HCT116 (cell line): ENCODE measurements around the gene HAT1. TPM values are rescaled to one million over a fixed set of nuclear protein-coding genes. Genes with fewer than 3 reads are reported as not detected.

Source experiments
- ATAC-seq: fragments of 200-7000 bp; cut with Tn5 transposase; 2 replicates; pipeline ENCODE4 v1.9.1; 2020; ENCODE audit warnings: mild to moderate bottlenecking, moderate library complexity
- BruUV-seq: library from RNA; stranded (reverse); fragments of 400-500 nt; replicated peaks from 2 replicates; lab custom pipeline; 2021; lab: Mats Ljungman, UMichigan
- CTCF ChIA-PET: fragments of 300-600 bp; sonication (Branson Sonifier 250); formaldehyde crosslinking; loops from one replicate; lab custom pipeline; 2021; ENCODE audit warnings: antibody characterized with exemption; lab: Charles Lee
- POLR2A ChIA-PET: fragments of 300-600, 350-600 bp; sonication (Branson Sonifier 250); formaldehyde crosslinking; loops from one replicate; lab custom pipeline; 2021; ENCODE audit warnings: antibody characterized with exemption; lab: Charles Lee
- RAD21 ChIA-PET, 2 experiments: fragments of 300-600 bp; sonication (Branson Sonifier 250); formaldehyde crosslinking; loops; one replicate each; lab custom pipeline; 2023; ENCODE audit warnings: low total read pairs in 2 of 2; ENCODE audit not compliant: uncharacterized antibody in 2 of 2, unreplicated experiment in 2 of 2, low non-redundant PET in 1 of 2; lab: Charles Lee
- DNase-seq: peaks from one replicate; pipeline ENCODE4 v3.0.0-alpha.2; 2010; ENCODE audit warnings: low read depth, low spot score
- H2AFZ ChIP-seq: fragments of 200-600 bp; shearing (Covaris generic), sonication (generic); 2 replicates; pipeline ENCODE4 v1.6.1; 2017; ENCODE audit warnings: low read depth, mixed run types, mixed read lengths, antibody characterized with exemption, low read length; ENCODE audit not compliant: poor library complexity, severe bottlenecking
- H3K27ac ChIP-seq: 2 replicates; pipeline ENCODE4 v1.5.1; 2012; ENCODE audit warnings: low read depth, low read length
- H3K27me3 ChIP-seq: fragments of 200-600 bp; sonication (generic); 2 replicates; pipeline ENCODE4 v1.6.1; 2016; ENCODE audit warnings: mixed run types, low read length, mixed read lengths; ENCODE audit not compliant: insufficient read depth
- H3K36me3 ChIP-seq, 2 experiments: fragments of 200-500 bp in 1 of 2; fragments of 200-600 bp in 1 of 2; sonication (Bioruptor generic) in 1 of 2; sonication (generic) in 1 of 2; 2 replicates each; pipeline versions ENCODE4 v1.5.1 to v1.6.1; 2014 to 2016; ENCODE audit warnings: low read length in 2 of 2, inconsistent platforms in 1 of 2, mixed read lengths in 1 of 2, mixed run types in 1 of 2; ENCODE audit not compliant: insufficient read depth in 2 of 2, control insufficient read depth in 1 of 2
- H3K4me1 ChIP-seq, 2 experiments: fragments of 200-600 bp in 1 of 2; sonication (generic) in 1 of 2; 2 replicates each; pipeline versions ENCODE4 v1.5.1 to v1.6.1; 2012 to 2017; ENCODE audit warnings: low read length in 2 of 2, inconsistent platforms in 1 of 2, mild to moderate bottlenecking in 1 of 2, mixed read lengths in 1 of 2, mixed run types in 1 of 2, moderate library complexity in 1 of 2; ENCODE audit not compliant: insufficient read depth in 2 of 2, control insufficient read depth in 1 of 2
- H3K4me2 ChIP-seq: fragments of 200-600 bp; sonication (generic); 2 replicates; pipeline ENCODE4 v1.6.1; 2017; ENCODE audit warnings: mixed run types, low read length, mixed read lengths
- H3K4me3 ChIP-seq, 2 experiments: fragments of 200-600 bp in 1 of 2; sonication (generic) in 1 of 2; replicated peaks in 1 of 2; 2 replicates each; pipeline ENCODE4 v1.5.1; 2011 to 2016; ENCODE audit warnings: low read length in 2 of 2, control low read depth in 1 of 2, low read depth in 1 of 2, mild to moderate bottlenecking in 1 of 2, mixed read lengths in 1 of 2, mixed run types in 1 of 2
- H3K79me2 ChIP-seq: fragments of 200-600 bp; sonication (generic); 2 replicates; pipeline ENCODE4 v1.6.1; 2017; ENCODE audit warnings: mild to moderate bottlenecking, mixed run types, low read length, moderate library complexity, mixed read lengths; ENCODE audit not compliant: insufficient read depth
- H3K9ac ChIP-seq: fragments of 200-600 bp; sonication (generic); 2 replicates; pipeline ENCODE4 v1.6.1; 2016; ENCODE audit warnings: low read length, mixed read lengths
- H3K9me2 ChIP-seq: fragments of 200-600 bp; sonication (generic), shearing (Covaris generic); 2 replicates; pipeline ENCODE4 v1.6.1; 2017; ENCODE audit warnings: mixed run types, mild to moderate bottlenecking, moderate library complexity; ENCODE audit not compliant: insufficient read depth
- H3K9me3 ChIP-seq, 2 experiments: fragments of 200-500 bp in 1 of 2; fragments of 200-600 bp in 1 of 2; sonication (Bioruptor generic) in 1 of 2; sonication (generic) in 1 of 2; 2 replicates each; pipeline ENCODE4 v1.6.1; 2014 to 2017; ENCODE audit warnings: low read length in 2 of 2, mixed read lengths in 2 of 2, inconsistent platforms in 1 of 2, low read depth in 1 of 2, mild to moderate bottlenecking in 1 of 2, mixed run types in 1 of 2, moderate library complexity in 1 of 2; ENCODE audit not compliant: control insufficient read depth in 1 of 2, insufficient read depth in 1 of 2
- H4K20me1 ChIP-seq: fragments of 200-600 bp; sonication (generic), shearing (Covaris generic); 2 replicates; pipeline ENCODE4 v1.6.1; 2017; ENCODE audit warnings: mixed run types, mild to moderate bottlenecking, moderate library complexity; ENCODE audit not compliant: insufficient read depth
- ELF1 ChIP-seq: IDR thresholded peaks from 2 replicates; pipeline ENCODE4 v1.6.1; 2012; ENCODE audit warnings: low read depth, borderline replicate concordance
- EZH2 ChIP-seq: fragments of 200-600 bp; sonication (generic); IDR thresholded peaks from 2 replicates; pipeline ENCODE4 v1.6.1; 2017; ENCODE audit warnings: antibody characterized with exemption, mixed run types
- REST ChIP-seq: IDR thresholded peaks from 2 replicates; pipeline ENCODE4 v1.6.1; 2012; ENCODE audit warnings: low read depth
- intact Hi-C: fragments of 100-400 bp; cut with micrococcal nuclease; formaldehyde crosslinking; loops from 2 replicates; pipeline ENCODE4 v1.10.0; 2022
- total RNA-seq: library from RNA; stranded (reverse); gene quantifications from one replicate; pipeline ENCODE4 v1.2.1, GENCODE V29; 2021; ENCODE audit not compliant: unreplicated experiment

HAT1 gene
- total RNA-seq, 1 experiment from 2014 or later: 72.6 TPM

- H3K27ac ChIP-seq: no peak overlapping the region
- no peaks in the 10 kb centered on the region; a peak in 2 of 4 replicates for H3K4me1 ChIP-seq
- CTCF ChIA-PET: no interaction called here
These were observed 99.0 kb downstream of the HAT1 start for GRCh38 chr2:172021074-172021931.

More at GRCh38 chr2:172021074-172021931, 99.0 kb downstream of the HAT1 start:
- Histone ChIP-seq H3K9me3 (no peaks in the 10 kb centered on the region), H3K9ac (no peak overlapping the region), H3K79me2 (no peaks in the 10 kb centered on the region), H2AFZ (no peak overlapping the region), H4K20me1 (no peaks in the 10 kb centered on the region), H3K4me2 (no peak overlapping the region), H3K4me3 (no peak overlapping the region), H3K9me2 (no peaks in the 10 kb centered on the region), H3K27me3 (no peaks in the 10 kb centered on the region), H3K36me3 (no peaks in the 10 kb centered on the region)
- TF ChIP-seq REST: no peak
- TF ChIP-seq ELF1: no peak
- no peak for TF ChIP-seq EZH2
- RAD21 ChIA-PET: no interaction called here
- intact Hi-C loops: no loop called here
- DNase-seq (no peak), ATAC-seq (no peak)
- POLR2A ChIA-PET: no interaction called here
- no TSS peak for BruUV-seq
